NCI-H2196 treated with DMSO at 0.1 percent for 48 hours (cell line): ENCODE measurements around the gene RALGPS1.
"Not testable (repeated sequence)": the region's sequence is repeated elsewhere in the genome, so short reads cannot be mapped to it uniquely, and the experiment has no call there.

Experiments
- DNase-seq: peaks from one replicate; lab custom pipeline; 2025; ENCODE audit not compliant: unreplicated experiment; lab: John Stamatoyannopoulos, UW

The RALGPS1 gene

DNA sequence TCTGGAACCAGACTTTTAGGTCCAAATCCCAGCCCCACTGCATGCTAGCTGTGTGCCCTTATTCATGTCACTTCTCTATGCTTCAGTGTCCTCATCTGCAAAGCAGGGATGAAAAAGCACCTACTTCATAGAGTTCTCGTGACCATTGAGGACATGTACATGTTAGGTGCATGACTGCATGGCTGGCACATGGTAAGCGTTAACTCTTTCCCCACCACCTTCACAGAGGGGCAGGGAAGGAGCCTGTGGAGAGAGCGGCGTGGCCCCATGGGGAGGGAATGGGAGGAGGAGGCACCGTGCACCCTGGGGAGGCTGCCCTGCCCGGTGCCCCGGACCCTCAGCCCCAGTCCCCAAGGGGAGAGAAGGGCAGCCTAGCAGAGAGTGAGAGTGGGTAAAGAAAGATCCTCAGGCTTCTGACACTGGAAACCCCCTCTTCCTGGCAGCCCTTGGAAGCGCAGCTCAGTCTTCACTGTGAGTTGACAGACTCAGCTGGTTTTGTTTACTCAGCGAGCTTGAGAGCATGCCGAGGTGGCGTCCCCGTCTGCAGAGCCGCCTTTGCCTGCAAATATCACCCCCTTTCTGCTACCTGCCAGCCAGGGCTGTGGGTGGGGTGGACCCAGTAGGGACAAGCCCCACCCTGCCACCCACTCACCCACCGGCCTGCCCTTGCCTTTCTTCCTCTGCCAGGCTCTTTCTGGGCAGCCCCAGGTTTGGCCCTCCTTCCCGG, 218.5 kb downstream of the RALGPS1 start:
- DNase-seq: no peak

DNA sequence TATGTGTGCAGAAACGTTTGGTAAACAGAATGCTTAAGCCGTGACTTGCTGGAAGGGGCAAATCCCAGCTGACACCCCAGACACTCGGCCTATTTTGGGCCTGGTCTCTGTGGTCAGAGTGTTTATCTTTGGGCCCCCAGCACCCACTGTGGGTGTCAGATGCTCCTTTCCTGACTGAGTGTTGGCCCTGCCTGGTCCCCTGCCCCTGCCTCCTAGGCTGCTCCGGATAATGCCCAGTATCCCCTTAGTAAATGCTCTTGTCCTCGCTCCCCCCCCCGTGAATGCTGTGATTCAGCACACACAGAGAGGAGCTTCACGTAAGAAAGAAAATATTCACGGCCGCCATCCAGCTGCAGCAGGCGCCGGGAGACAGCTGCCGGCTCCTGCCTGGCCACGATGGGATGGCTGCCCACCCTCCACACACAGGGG, 219.2 kb downstream of the RALGPS1 start:
- no peak for DNase-seq

DNA sequence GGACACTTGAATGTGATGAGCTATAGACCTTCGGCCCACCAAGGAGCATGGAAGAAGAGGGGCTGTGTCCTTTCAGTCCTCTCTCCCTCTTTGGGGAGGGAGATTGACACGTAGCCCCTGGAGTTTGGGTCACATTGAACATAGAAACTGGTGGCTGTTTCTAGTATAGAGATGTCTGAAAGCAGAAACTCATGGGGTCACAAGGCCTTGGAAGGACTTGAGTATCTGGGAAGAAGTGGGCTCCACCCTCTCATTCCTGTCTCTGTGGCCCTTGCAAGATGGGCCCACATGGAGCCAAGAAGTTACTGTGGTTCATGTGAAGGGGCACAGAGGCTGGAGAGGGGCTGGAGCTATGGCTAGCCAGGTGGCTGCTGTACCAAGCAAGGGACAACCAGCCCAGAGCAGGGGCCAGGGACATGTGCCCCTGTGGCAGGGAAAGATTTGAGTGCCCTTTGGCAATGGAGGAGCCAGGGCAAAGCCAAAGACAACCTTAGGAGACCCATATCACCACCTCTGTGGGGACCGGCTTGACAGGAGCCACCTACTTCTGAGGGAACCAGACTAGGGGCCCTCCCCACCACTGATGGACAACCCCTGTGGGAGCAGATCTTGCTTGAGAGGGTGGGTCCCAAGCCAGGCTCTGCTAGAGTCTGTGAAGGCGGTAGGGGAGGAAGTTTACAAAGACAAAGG, 220.6 kb downstream of the RALGPS1 start:
- DNase-seq: no peak

DNA sequence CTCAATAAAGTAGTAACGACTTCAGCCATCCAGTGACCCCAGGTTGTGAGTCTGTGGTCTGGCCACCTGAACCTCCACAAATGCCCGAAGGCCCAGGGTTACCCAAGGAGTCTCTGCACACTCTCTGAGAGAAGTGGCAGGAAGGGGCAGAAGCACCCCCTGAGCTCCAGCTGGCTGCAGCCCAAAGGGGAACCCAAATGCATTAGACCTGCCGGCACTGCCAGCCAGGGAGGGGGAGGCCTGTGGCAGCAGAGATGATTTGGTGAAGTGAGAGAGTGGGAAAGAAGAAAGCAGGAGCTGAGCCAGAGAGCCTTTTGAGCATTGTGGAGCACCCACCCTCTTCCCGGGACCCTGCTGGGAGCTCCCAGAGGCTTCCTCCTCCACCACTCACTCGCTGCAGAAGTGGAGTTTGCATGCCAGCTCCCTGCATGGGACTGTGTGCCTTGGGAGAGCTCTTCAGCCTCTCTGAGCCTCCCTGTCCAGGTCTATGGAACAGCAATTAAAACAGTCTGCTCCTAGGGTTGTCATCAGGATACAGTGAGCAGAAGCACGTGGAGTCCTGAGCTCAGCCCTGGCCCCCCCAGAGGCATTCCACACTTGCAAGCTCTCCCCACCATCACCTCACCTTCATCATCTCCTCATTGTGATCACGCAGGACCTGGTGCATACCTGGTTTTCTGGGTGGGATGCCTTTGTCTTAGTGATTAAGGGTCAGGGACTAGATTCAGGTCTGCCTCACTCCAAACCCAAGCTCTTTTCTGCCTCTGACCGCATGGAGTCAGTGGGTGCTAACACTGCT, 221.7 kb downstream of the RALGPS1 start:
- no peak for DNase-seq

DNA sequence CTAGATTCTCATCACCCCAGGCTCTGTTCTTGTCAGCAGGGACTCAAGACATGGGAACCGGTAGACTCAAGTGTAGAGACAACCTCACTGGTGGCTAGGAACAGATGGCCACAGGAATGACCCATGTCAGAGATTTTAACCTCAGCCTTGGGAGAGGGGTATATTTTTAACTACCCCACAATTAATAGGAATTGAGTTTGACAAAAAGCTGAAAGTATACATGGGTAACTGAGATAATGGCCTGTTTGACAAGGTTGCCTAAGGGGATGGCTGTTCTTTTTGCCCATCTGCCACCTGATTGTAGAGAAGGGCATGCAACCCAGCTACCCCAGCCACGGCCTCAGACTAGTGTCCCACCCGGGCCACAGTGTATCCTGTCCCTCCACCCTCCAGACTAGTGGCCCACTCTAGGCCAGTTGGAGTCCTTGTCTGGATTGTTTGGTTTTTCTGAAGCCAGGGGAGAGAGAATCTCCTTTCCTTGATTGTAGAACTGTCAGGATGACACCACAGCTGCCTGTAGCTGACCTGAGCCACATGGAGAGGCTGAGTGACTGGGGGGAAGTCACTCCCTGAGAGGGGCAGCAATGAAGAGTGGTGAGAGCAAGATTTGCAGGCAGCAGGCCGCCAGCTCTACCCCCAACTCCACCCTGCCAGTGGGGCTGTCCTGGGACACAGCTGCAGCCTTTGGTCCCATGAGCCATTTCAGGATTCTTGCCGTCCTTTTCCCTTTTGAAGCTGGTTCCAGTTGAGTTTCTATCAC, 222.5 kb downstream of the RALGPS1 start:
- DNase-seq: no peak

DNA sequence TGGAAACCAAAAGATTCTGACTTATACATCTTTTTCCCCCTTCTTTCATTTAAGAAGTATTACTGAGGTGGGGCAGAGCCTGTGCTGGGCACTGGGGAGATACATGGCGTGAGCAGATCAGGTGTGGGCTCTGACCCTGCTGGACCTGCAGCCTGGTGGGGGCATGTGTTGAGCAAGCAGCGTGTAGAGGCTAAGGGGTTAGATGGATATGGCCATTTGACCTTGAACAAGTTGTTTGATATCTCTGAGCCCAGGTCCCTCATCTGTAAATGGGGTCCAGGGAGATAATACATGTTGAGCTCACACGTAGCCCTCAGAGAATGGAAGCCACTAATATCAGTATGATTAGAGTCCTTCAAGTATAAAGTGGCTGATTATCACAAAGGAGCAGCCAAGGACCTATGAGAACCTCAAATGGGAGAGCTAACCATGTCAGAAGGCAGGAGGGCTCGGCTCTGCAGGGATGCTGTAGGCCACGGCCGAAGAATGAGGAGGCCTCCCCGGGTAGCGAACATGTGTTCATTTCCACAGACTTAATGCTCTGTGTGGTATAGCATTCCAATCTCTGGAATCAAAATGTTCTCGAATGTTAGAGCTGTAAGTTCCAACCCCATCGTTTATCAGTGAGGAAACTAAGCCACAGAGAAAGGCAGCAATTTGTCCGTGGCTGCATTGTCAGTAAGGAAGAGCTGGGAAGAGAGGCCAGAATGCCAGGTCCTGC, 223.2 kb downstream of the RALGPS1 start:
- DNase-seq: no peak

DNA sequence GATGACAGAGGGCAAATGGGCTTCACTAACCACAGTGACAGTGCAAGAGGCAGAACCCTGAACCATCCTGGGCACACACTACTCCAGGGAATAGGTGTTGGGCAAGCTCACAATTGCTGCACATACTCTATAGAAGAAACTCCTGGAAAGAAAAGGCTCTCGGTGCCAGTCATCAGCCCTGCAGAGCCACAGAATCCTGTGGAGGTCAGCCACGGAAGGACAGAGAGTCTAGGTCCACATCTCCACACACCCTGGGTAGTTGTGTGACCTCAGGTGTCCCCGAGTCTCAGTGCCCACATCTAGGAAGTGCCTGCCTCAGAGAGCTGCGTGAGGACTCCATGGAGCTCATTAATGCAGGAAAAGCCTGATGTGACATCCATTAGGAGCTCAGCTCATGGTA, 223.9 kb downstream of the RALGPS1 start:
- DNase-seq: no peak

DNA sequence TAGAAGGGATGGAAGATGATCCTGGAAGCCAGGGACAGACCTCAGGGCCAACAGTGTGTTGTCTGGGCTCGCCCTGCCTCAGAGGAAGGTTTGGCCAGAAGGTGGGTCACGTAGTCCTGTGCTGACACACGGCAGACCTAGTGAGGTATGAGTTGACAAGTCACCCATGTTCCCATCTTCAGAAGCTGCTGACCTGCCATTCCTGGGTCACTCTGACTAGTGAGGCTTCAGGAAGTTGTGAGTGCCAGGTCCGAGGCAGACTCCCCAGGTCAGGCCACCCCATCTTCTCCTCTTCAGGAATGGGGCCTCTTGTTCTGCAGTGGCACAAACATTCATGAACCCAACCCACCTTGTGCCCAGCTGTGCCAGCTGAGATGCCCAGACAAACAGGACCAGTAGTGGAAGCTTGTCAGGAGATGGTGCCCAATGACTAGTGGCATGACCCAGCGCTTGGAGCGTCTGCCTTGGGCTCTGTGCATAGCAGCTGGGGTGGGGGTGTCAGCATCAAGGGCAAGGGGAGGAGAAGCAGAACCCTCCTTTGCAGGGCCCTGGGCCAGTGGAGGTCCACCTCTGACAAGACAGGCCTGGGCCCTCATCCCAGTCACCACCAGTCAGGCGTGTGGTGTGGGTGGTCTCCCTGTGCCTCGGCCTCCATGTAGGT, 224.6 kb downstream of the RALGPS1 start:
- no peak for DNase-seq

DNA sequence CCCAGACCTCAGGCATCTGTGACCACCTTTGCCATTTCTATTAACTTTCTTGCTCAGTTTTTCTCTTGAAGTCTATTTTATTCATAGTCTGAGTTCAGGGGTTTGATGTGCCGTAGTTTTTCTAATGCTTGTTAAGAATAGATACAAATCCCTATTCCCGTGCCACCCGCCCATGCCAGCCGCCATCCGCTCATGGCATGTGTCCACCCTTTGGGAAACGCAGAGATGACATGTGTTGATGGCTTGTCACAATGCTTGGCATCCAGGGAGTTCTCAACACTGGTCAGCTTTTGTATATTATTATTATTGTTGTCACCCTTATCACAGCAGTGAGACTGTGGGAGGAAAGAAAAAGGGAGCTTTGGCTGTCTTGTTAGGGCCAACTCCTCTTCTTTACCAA, 225.2 kb downstream of the RALGPS1 start:
- no peak for DNase-seq

DNA sequence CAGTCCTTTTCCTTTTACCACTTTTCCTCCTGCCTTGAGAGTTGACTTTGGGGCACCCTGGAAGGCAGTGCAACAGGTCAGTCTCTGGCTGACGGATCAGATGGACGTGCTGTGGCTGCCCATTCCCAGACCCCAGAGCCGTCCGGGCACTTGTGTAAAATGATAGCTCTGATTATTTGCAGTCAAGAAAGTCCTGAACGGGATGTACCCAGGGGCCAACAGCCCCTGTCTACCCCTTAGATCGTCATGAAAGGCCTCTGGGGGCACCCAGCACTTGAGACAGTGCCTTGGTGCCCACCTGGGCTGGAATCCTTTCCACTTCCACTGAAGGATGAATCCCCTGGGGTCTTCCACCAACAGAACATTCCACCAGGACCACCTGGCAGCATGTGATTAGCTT, 225.6 kb downstream of the RALGPS1 start:
- DNase-seq: no peak

DNA sequence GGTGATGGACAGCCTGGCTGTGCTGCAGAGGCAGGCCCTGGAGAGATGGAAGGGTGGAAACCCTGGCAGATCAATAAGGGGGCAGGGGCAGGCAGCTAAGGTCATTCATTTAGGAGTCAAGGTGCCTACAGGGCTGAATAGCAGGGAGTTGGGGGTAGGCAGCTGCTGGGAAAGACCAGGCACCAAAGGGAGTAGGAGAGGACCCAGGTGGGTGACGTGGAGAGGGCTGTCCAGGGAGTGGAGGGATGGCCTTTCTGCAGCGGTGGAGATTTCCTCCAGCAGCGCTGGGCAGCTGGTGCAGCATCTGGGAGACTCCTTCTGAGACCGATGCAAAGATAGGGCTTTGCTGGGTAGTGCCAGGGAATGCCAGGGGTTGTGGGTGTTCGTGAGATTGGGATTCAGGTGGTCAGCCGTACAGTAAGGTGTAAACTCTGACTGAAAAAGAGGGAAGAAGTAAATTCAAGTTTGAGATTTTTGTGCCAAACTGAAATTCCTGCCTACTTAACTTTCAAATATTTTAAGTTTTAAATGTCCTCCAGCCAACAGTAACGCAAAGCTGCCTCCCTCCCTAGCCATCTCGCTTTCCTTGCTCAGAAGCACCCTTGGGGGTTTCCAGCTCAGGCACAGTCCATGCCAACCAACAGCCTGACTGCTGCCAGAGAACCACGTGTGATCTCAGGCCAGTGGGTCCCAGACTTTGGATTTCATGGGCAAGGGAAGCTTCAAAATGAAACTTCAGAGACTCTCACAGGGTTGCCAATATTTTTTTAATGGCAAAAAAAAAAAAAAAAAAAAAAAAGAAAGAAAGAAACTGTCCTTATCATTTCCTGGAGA, 226.5 kb downstream of the RALGPS1 start:
- DNase-seq: no peak

DNA sequence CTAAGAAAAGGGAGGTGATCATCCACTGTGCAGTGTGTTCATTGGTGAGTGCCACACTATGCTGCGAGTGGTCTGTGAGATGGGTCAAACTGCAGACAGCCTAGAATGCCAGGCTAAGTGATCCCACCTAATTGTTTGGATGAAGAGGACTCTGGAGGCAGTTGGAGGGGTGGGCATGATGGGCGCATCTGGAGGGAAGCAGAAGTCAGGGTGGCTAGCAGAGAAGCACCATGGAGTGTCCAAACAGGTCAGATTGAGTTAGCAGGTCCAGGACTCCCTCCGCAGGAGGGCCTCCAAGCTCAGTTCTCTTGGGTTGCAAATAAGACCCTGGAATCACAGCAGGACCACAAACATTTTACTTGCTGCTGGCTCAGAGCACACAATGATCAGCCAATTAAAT, 227.7 kb downstream of the RALGPS1 start:
- DNase-seq: no peak

DNA sequence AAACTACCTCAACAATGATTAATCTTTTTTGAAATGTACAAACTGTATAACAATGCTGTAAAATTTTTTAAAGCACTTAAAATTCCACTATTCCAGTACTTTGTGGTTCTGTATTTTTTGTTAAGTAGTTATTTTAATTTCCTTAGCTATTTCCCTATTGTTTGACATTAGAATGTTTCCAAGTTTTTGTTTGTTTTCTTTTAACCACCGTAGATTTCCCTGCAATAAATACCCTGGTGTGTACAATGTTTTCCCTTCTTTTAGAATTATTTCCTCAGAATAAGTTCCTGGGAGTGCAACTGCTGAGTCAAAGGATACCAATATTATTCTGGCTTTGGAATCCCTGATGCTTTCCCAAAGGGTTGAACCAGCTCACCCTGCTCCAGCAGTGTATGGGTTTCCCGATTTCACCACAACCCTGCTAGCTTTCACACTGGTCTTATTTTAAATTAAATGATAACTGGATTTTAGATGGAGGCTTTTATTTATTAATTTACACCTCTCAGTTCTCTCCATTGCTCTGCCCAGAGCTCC, 228.4 kb downstream of the RALGPS1 start:
- DNase-seq: no peak

DNA sequence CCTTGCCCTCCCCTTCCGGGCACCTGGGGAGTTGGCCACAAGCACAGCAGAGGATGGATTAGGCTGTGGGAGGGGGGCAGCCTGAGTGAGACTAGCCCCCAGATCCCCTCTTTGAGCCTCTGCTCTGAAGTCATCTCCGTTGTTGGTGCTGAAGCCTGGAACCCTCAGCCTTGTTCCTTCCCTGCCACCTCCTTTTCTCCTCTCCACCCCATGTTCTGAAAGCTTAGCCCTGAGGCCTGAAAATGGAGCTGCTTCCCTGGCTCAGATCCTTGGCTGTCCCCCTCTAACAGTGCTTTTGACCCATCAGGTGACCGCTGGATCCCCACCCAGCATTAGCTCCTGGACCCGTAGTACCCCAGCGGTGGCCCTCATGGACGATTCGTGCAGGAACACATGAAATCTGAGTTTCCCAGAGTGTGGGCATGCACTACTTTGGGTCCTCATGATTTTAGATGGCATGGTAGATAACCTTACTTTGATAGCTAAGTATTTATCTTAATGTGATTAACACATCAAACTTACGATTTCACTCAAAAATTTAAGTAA, 229.4 kb downstream of the RALGPS1 start:
- no peak for DNase-seq

DNA sequence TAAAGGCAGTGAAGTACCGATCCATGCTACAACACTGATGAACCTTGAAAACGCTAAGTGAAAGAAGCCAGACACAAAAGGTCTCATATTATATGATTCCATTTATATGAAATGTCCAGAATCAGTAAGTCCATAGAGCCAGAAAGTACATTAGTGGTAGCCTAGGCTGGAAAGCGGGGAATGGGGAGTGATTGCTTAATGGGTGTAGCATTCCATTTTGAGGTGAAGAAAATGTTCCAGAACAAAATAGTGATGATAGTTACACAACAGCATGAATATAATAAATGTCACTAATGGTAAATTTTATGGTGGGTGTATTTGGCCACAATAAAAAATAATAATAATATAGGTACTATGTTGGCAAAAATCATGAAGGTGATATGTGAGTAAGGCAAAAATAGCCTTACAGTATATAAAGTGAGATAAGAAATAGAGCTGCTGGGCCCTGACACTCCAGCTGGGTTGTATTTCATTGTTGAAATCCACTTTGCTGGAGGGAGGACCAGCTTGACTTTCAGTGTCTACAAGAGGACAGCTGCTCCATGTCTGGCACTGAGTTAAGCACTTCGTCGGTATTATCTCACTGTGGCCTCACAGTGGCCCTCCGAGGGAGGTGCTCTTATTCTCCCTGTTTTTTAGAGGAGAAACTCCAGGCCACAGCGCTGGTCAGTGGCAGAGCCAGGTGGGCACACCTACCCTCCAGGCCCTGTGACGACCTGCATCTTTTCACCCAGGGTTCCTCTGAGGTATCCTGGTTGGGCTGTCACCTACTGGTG, 230.3 kb downstream of the RALGPS1 start:
- DNase-seq: no peak

DNA sequence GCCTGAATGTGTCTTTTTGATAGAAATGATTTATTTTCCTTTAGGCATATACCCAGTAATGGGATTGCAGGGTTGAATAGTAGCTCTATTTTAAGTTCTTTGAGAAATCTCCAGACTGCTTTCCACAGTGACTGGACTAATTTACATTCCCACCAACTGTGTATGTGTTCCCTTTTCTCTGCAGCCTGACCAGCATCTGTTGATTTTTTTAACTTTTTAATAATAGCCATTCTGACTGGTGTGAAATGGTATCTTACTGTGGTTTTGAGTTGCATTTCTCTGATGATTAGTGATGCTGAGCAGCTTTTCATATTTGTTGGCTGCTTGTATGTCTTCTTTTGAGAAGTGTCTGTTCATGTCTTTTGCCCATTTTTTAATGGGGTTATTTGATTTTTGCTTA, 232.3 kb downstream of the RALGPS1 start:
- not testable (repeated sequence) for DNase-seq

DNA sequence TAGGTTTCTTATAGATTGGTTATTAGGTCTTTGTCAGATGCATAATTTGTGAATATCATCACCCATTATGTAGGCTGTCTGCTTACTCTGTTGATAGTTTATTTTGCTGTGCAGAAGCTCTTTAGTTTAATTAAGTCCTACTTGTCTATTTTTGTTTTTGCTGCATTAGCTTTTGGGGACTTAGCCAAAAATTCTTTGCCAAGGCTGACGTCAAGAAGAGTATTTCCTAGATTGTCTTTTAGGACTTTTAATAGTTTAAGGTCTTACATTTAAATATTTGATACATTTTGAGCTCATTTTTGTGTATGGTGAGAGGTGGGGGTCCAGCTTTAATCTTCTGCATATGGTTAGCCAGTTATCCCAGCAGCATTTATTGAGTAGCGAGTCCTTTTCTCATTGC, 232.7 kb downstream of the RALGPS1 start:
- no peak for DNase-seq

DNA sequence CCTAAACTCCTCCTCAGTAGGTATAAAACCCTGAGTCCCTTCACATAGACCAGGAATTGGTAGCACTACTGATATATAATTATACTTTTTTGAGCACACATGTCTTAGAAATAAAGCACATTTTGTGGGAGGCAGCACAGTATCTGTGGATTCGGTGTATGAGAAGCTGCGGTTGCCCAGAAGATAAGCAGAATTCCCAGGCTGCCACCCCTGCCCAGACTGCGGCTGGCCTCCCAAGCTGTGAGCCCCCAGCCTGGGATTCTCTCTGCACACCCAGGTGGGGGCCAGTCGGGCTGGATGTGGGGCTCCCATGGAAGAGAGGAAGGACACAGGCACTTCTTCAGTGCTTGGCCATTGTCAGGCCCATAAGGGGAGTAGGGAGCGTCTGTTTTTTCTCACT, 233.4 kb downstream of the RALGPS1 start:
- no peak for DNase-seq
